T-helper 1 cell treated with Interleukin-12 subunit alpha and Interleukin-12 subunit beta and Interleukin-4 antibody, amounts not matched to agents 30 ng/mL and 1 ng/mL, for 36 hours (primary cell): Measurements from ENCODE around the gene ATRN. TPM values are rescaled to one million over a fixed set of nuclear protein-coding genes. Genes with fewer than 3 reads are reported as not detected.
"Not testable (repeated sequence)": the region's sequence is repeated elsewhere in the genome, so short reads cannot be mapped to it uniquely, and the experiment has no call there.

ENCODE experiments used
- intact Hi-C: fragments of 100-400 bp; cut with micrococcal nuclease; formaldehyde crosslinking; loops from one replicate; pipeline ENCODE4 v1.15.1; 2024
- total RNA-seq: library from RNA; stranded (reverse); gene quantifications from 2 replicates; pipeline ENCODE4 v1.2.3, GENCODE V29; 2022

Gene ATRN
- total RNA-seq, 1 donor from 2014 or later = 11.4 TPM

GRCh38 chr20:3514012-3514642 lies 43.3 kb downstream of the ATRN start:
- intact Hi-C loops = no loop called here

- intact Hi-C loops = no loop called here
Measured at GRCh38 chr20:3515379-3516170, 44.8 kb downstream of the ATRN start.

GRCh38 chr20:3521852-3522740 lies 51.3 kb downstream of the ATRN start:
- intact Hi-C loops = no loop called here

- intact Hi-C loops = not testable (repeated sequence)
Measured at GRCh38 chr20:3524696-3525095, 53.9 kb downstream of the ATRN start.

- intact Hi-C loops = no loop called here
Measured at GRCh38 chr20:3532089-3532615, 61.3 kb downstream of the ATRN start.

- intact Hi-C loops = not testable (repeated sequence)
Measured at GRCh38 chr20:3537733-3538132, 66.9 kb downstream of the ATRN start.

- intact Hi-C loops = no loop called here
Measured at GRCh38 chr20:3539311-3540107, 68.7 kb downstream of the ATRN start.

GRCh38 chr20:3541887-3542721 lies 71.3 kb downstream of the ATRN start:
- intact Hi-C loops = no loop called here

- intact Hi-C loops = no loop called here
Measured at GRCh38 chr20:3543901-3544507, 73.2 kb downstream of the ATRN start.

- intact Hi-C loops = no loop called here
Measured at GRCh38 chr20:3545401-3545925, 74.6 kb downstream of the ATRN start.

GRCh38 chr20:3547906-3548305 lies 77.1 kb downstream of the ATRN start:
- intact Hi-C loops = no loop called here

- intact Hi-C loops = no loop called here
Measured at GRCh38 chr20:3550837-3551236, 80.0 kb downstream of the ATRN start.

GRCh38 chr20:3551681-3552434 lies 81.0 kb downstream of the ATRN start:
- intact Hi-C loops = no loop called here

GRCh38 chr20:3553663-3554062 lies 82.8 kb downstream of the ATRN start:
- intact Hi-C loops = no loop called here

- intact Hi-C loops = no loop called here
Measured at GRCh38 chr20:3557237-3557785, 86.5 kb downstream of the ATRN start.

- intact Hi-C loops = no loop called here
Measured at GRCh38 chr20:3559231-3559630, 88.4 kb downstream of the ATRN start.

- intact Hi-C loops = loop anchor here (5.0 kb wide), 1 partner anchor 108 kb away; no protein-coding TSS in a partner anchor
Measured at GRCh38 chr20:3559637-3560036, 88.8 kb downstream of the ATRN start.

GRCh38 chr20:3560162-3560561 lies 89.3 kb downstream of the ATRN start:
- intact Hi-C loops = loop anchor here (5.0 kb wide), 1 partner anchor 107 kb away; no protein-coding TSS in a partner anchor
